ENCODE data around the gene SCN2A. TPM values are rescaled to one million over a fixed set of nuclear protein-coding genes. Genes with fewer than 3 reads are reported as not detected.
A peak's percentile ranks its signal among the peaks of the same experiment; 100 is the strongest.

SCN2A gene
- total RNA-seq, 1 donor from 2014 or later = 1.5 TPM

- Mint-ChIP-seq H3K27ac (ENCODE audit: unreplicated experiment) (no peak overlapping the region), H3K27me3 (ENCODE audit: unreplicated experiment) (no peaks in the 10 kb centered on the region), H3K36me3 (ENCODE audit: low read depth, unreplicated experiment) (no peaks in the 10 kb centered on the region), H3K4me1 (ENCODE audit: unreplicated experiment) (peaks cover 2% of the 10 kb centered on the region), H3K4me3 (ENCODE audit: unreplicated experiment) (no peak overlapping the region), H3K9me3 (ENCODE audit: unreplicated experiment) (no peaks in the 10 kb centered on the region)
- DNase-seq (ENCODE audit: low spot score) = peak; percentile 56
- TF ChIP-seq CTCF (IDR thresholded peaks at IDR 0.05; ENCODE audit: unreplicated experiment) = peak; percentile 79
Measured at GRCh38 chr2:165293440-165294420, 54.5 kb downstream of the SCN2A start.

- Mint-ChIP-seq H3K27ac (ENCODE audit: unreplicated experiment) (no peak overlapping the region), H3K4me1 (ENCODE audit: unreplicated experiment) (peaks cover 2% of the 10 kb centered on the region), H3K27me3 (ENCODE audit: unreplicated experiment) (no peaks in the 10 kb centered on the region), H3K4me3 (ENCODE audit: unreplicated experiment) (no peak overlapping the region), H3K36me3 (ENCODE audit: low read depth, unreplicated experiment) (no peaks in the 10 kb centered on the region), H3K9me3 (ENCODE audit: unreplicated experiment) (no peaks in the 10 kb centered on the region)
- TF ChIP-seq CTCF (IDR thresholded peaks at IDR 0.05; ENCODE audit: unreplicated experiment) = no peak
- no peak for DNase-seq (ENCODE audit: low spot score)
Measured at GRCh38 chr2:165294912-165295311, 55.7 kb downstream of the SCN2A start.

- no peak overlapping the region for H3K27ac Mint-ChIP-seq (ENCODE audit: unreplicated experiment)
- no peak for TF ChIP-seq CTCF (IDR thresholded peaks at IDR 0.05; ENCODE audit: unreplicated experiment)
- H3K9me3 Mint-ChIP-seq (ENCODE audit: unreplicated experiment) = no peaks in the 10 kb centered on the region
- no peak for DNase-seq (ENCODE audit: low spot score)
- H3K4me1 Mint-ChIP-seq (ENCODE audit: unreplicated experiment) = peaks cover 2% of the 10 kb centered on the region
- no peak overlapping the region for H3K4me3 Mint-ChIP-seq (ENCODE audit: unreplicated experiment)
- no peaks in the 10 kb centered on the region for H3K27me3 Mint-ChIP-seq (ENCODE audit: unreplicated experiment)
- no peaks in the 10 kb centered on the region for H3K36me3 Mint-ChIP-seq (ENCODE audit: low read depth, unreplicated experiment)
Measured at GRCh38 chr2:165295643-165296042, 56.4 kb downstream of the SCN2A start.

- no peaks in the 10 kb centered on the region for H3K36me3 Mint-ChIP-seq (ENCODE audit: low read depth, unreplicated experiment)
- DNase-seq (ENCODE audit: low spot score) = no peak
- no peak for TF ChIP-seq CTCF (IDR thresholded peaks at IDR 0.05; ENCODE audit: unreplicated experiment)
- H3K4me1 Mint-ChIP-seq (ENCODE audit: unreplicated experiment) = peaks cover 2% of the 10 kb centered on the region
- H3K4me3 Mint-ChIP-seq (ENCODE audit: unreplicated experiment) = no peak overlapping the region
- no peaks in the 10 kb centered on the region for H3K27me3 Mint-ChIP-seq (ENCODE audit: unreplicated experiment)
- no peaks in the 10 kb centered on the region for H3K9me3 Mint-ChIP-seq (ENCODE audit: unreplicated experiment)
- H3K27ac Mint-ChIP-seq (ENCODE audit: unreplicated experiment) = no peak overlapping the region
Measured at GRCh38 chr2:165305391-165306096, 66.3 kb downstream of the SCN2A start.

Data from endothelial cell (in vitro differentiated cells).